Neural progenitor cell (in vitro differentiated cells): ENCODE data around the gene TBC1D3B.

Source experiments
- EZH2 ChIP-seq: fragments of 200-600 bp; sonication (generic); IDR thresholded peaks from 2 replicates; pipeline ENCODE4 v1.6.1; 2017; ENCODE audit warnings: antibody characterized with exemption, mild to moderate bottlenecking, moderate library complexity
- EZH2phosphoT487 ChIP-seq: fragments of 200-600 bp; sonication (generic); IDR thresholded peaks from 2 replicates; pipeline ENCODE4 v1.6.1; 2017; ENCODE audit warnings: antibody characterized with exemption
- TF ChIP-seq, protein P1 (sequence below): fragments of 200-600 bp; sonication (generic); IDR thresholded peaks from 2 replicates; pipeline ENCODE4 v1.5.1; 2017; ENCODE audit warnings: antibody characterized with exemption, mild to moderate bottlenecking

DNA sequence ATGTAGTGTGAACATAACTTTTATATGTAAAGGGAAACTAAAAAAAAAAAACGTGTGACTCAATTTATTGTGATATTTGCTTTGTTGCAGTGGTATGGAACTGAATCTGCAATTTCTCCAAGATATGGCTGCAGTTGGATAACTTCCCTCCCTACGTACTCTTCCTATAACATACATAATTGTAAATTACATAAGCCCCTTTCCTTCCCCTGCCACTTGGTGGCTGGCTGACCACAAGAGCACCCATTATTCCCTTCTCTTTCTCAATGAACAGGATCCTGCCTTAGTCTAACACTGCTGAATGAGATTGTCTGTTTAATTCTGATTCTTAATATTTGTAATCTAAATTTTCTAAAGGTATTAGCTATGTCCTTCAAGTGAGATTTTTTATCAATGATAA, 45.0 kb downstream of the TBC1D3B start:
- TF ChIP-seq, protein P1, sequence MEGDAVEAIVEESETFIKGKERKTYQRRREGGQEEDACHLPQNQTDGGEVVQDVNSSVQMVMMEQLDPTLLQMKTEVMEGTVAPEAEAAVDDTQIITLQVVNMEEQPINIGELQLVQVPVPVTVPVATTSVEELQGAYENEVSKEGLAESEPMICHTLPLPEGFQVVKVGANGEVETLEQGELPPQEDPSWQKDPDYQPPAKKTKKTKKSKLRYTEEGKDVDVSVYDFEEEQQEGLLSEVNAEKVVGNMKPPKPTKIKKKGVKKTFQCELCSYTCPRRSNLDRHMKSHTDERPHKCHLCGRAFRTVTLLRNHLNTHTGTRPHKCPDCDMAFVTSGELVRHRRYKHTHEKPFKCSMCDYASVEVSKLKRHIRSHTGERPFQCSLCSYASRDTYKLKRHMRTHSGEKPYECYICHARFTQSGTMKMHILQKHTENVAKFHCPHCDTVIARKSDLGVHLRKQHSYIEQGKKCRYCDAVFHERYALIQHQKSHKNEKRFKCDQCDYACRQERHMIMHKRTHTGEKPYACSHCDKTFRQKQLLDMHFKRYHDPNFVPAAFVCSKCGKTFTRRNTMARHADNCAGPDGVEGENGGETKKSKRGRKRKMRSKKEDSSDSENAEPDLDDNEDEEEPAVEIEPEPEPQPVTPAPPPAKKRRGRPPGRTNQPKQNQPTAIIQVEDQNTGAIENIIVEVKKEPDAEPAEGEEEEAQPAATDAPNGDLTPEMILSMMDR = no peak
- TF ChIP-seq EZH2 = no peak
- TF ChIP-seq EZH2phosphoT487 = no peak
